ENCODE data around the gene LPCAT3.
"Not testable (repeated sequence)": the region's sequence is repeated elsewhere in the genome, so short reads cannot be mapped to it uniquely, and the experiment has no call there.

LPCAT3 gene, protein sequence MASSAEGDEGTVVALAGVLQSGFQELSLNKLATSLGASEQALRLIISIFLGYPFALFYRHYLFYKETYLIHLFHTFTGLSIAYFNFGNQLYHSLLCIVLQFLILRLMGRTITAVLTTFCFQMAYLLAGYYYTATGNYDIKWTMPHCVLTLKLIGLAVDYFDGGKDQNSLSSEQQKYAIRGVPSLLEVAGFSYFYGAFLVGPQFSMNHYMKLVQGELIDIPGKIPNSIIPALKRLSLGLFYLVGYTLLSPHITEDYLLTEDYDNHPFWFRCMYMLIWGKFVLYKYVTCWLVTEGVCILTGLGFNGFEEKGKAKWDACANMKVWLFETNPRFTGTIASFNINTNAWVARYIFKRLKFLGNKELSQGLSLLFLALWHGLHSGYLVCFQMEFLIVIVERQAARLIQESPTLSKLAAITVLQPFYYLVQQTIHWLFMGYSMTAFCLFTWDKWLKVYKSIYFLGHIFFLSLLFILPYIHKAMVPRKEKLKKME

DNA sequence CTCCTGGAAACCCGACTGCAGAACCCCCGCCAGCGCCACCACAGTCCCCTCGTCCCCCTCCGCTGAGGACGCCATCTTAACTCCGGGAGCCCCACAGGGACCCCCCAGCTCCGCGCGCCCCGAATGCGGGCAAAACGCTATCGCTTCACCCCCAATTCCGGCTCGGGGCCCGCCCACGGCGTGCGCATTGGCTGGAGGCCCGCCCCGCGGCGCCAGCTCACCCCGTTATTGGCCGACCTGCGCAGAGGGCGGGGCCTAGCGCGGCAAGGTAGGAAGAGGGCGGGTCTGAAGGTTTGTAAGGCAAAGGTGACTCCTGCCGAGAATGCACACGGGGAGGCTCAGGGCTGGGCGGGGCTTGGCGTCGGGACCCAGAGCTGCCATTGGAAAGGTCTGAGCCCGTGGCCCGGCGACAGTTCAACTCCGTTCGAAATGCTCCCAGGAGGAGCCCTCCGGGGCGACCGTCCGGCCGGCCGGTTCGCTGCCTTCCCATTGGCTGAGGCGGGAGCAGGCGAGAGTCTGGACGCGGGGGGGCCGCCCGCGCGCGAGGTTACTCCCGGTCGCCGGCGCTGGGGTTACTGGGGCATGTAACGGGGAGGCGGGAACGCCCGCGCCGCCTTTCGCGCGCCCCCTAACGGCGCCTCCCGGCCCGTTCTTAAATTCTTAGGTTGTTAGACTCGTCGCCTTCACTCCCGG lies at the start of gene LPCAT3:
Gene LPCAT3, minus strand, starts transcription at position 127 of the 693 bp plus-strand sequence. Its CDS starts 52 bp downstream, at position 75.
- peak; percentile 95 for DNase-seq

DNA sequence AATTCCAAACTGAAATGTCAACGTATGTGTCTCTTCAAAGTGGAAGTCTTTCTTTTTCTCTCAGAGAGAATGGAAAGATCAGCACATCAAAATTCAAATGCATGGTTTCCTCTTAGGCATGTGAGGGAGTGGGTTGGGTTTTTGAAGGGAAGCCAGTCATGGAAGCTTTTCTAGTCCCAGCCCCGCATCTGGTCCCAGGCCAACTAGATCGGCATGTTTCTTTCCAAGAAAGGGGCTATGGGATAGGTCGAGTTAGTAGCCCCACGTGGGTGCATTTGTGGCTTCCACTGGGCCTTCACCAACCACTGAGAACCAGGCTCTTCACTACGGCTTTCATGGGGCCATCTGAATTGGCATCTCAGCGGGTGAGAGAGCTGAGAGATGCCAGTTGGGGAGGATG lies 48.8 kb upstream of the LPCAT3 start:
- no peak for DNase-seq

DNA sequence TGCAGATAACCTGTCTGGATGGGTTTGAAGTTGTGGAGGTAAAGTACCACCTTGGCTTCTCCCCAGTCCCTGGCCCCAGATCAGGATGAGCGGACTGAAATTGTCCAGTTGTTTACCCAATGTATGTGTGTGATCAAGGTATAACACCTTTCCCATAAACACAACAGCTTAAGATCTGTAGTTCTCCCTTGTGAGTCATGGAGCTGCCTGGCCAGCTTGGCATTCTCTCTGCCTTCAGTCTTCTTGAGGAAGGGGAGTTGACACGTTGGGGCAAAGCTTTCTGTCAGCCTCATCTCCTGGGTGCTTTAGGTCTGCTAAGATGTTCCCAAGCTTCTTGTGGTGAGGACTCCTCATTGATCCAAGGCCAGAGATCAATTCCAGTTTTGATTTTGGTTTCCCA lies 48.3 kb upstream of the LPCAT3 start:
- no peak for DNase-seq

DNA sequence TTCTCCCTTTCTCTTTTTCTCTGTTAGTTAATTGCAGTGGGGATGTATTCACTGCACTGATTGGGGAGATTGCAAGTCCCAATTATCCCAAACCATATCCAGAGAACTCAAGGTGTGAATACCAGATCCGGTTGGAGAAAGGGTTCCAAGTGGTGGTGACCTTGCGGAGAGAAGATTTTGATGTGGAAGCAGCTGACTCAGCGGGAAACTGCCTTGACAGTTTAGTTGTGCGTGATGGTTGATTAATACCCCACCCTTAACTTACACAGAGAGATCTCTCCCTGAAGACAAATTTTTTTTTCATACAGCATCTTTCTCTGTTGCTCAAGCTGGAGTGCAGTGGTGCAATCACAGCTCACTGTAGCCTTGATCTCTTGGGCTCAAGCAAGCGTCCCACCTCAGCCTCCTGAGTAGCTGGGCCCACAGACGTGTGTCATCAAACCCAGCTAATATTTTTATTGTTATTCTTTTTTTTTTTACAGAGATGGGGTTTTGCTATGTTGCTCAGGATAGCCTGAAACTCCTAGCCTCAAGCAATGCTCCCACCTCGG lies 46.9 kb upstream of the LPCAT3 start:
- DNase-seq: no peak

DNA sequence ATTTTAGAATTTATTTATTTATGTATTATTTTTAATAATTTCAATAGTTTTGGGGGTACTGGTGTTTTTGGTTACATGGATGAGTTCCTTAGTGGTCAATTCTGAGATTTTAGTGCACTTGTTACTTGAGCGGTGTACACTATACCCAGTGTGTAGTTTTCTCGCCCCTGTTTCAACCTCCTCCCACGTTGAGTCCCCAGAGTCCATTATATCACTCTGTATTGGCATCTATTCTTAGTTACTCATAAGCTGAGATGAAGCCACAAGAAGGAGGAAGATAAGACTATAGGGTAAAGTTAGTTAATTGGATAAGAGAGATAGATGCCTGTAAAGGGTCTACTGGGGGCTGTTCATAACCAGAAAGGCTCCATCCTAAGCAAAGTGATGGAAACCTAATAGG lies 46.2 kb upstream of the LPCAT3 start:
- no peak for DNase-seq

DNA sequence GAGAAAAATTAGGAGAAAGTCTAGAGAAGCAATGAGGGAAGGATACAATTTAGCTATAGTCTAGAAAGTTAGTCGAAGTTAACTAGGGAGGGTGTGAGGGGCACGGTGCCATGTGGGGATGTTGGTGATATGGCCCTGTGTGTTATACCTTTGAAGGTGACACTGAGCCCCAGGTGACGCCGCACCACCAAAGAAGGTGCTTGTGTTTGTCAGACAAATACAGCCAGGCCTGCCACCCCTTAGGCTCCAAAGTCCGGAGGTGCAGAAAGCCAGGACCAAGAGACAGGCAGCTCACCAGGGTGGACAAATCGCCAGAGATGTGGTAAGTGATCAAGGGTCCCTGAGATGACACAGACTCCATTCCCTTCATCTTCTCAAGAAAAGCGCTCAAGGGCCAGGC lies 43.3 kb upstream of the LPCAT3 start:
- DNase-seq: no peak

DNA sequence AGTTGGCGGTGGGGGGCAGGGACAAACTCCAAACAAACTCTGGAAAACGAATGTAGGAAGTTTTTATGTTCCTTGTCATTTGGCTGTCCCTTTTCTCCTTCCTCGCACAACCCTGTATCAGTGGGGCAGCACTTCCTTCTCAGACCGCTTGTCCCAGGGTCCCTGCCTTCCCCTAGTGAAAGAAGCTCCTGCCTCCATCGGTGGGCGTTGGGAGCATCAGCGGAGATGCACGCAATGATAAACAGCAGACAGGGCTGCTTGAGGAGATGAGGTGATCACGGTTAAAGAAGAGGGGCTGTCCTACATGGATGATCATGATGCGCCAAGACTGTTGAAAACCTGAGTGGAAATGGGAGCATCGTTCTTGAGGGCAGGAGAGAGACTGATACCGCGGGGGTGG lies 42.9 kb upstream of the LPCAT3 start:
- no peak for DNase-seq

DNA sequence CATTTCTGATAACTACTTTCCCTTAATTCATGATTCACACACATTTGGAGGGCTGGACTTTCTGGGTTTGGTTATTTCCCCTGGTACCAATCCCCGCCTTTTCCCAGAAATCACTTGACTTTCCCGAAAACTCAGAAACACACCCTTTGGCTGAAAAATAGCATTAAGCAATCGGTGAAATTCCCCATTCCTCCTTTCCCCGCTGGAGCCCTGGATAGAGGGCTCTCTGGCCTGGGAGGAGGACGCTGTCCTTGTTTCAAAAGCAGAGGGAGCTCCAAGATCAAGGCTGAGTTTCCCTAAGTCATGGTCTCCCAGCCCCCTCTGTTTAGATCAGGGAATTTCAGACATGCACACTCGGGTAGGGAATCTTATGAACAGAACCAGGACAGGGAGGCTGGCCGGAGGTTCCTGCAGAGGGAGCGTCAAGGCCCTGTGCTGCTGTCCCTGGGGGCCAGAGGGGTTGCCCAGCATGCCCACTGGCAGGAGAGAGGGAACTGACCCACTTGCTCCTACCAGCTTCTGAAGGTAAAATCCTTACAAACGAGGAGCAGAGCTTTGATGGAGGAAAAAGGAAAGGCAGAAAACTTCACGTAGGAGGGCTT lies 42.2 kb upstream of the LPCAT3 start, which contains the start of gene C1S:
Gene C1S, plus strand, starts transcription at position 366 of the 602 bp plus-strand sequence. CDS start 1,195 bp downstream, outside the sequence.
- DNase-seq: peak; percentile 87

DNA sequence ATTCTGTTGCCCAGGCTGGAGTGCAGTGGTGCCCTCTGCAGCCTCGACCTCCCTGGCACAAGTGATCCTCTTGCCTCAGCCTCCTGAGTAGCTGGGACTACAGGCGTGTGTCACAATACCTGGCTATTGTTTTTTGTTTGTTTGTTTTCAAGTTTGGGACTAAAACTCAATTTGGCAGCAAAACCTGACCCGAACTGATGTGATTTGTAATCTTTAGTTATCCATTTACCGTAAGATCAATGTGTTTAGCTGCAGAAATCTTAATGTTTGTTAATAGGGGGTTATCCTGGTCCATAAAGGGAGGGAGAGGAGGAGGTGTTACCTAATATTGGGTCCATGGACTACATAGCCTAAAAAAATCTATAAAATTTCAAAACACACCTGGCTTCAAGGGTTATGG lies 41.5 kb upstream of the LPCAT3 start:
- DNase-seq: no peak

DNA sequence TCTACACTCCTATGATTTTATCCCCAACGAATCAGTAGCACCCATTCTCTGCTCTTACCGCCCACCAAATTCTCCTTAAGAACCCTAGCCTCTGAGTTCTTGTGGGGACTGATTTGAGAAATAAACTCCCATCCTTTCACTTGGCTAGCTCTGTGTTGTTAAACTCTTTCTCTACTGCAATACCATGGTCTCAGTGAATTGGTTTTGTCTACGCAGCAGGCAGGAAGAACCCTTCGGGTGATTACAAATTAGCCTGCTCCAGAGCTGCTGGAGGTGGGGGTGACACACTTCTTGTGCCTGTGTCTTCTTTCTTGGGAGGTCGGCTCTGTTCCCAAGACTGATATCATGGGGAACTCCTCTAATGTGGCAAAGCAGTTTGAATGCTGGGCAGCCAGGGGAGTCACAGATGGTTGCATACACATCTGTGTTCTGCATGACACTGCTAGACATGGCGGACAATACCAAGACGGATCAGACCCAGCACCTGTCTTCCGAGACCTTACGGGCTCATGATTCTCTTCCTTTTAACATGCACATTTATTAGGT lies 40.6 kb upstream of the LPCAT3 start:
- DNase-seq: peak; percentile 70

DNA sequence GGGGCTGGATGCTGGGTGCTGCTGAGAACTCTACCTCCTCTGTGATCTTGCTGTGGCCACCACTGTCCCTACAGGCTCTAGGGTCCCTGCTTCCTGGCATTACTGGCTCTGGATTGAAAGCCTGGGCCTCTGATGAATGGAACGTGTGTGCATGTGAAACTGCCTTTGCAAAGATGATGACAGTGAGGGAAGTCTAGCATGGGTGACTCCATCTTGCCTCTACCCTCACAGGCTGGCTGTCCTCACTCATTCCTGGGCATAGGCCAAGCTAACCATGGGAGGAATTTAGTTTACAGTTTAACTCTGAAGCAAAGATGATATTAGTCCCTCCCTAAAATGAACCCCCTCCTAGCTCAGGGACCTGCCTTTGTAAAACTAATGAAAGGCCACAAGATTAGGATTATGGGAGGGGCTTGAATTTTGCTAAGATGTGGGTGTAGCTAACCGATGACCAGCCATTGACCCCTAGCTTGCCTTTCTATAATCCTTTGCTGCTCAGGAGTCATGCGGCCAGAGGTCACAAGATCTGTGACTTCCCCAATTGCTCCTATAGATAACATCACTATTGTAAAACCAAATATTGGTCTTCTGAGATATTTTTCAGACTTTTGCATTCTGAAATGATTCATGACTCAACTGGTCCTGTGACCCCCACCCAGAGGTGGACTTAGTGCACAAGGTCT lies 40.0 kb upstream of the LPCAT3 start:
- peak; percentile 91 for DNase-seq

DNA sequence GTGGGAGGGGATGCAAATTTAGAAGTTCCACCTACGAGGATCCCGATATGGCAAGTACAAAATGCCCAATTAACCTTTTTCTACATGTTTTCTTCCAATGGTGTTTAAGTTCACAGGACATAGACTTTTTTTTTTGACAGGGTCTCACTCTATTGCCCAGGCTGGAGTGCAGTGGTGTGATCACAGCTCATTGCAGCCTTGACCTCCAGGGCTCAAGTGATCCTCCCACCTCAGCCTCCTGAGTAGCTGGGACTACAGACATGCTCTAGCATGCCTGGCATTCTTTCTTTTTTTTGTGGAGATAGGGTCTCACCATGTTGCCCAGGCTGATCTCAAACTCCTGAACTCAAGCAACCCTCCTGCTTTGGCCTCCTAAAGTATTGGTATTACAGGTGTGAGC lies 37.5 kb upstream of the LPCAT3 start:
- not testable (repeated sequence) for DNase-seq

DNA sequence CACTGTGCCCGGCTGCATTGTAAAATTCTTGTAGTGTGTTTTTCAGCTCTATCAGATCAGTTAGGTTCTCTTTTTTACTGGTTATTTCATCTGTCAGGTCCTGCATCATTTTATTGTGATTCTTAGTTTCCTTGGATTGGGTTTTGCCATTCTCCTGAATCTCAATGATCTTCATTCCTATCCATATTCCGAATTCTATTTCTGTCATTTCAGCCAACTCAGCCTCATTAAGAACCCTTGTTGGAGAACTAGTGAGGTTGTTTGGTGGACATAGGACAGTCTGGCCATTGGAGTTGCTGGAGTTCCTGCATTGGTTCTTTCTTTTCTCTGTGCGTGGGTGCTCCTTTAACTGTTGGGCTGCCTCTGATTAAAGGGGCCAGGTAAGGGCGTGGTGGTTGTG lies 36.6 kb upstream of the LPCAT3 start:
- DNase-seq: no peak

DNA sequence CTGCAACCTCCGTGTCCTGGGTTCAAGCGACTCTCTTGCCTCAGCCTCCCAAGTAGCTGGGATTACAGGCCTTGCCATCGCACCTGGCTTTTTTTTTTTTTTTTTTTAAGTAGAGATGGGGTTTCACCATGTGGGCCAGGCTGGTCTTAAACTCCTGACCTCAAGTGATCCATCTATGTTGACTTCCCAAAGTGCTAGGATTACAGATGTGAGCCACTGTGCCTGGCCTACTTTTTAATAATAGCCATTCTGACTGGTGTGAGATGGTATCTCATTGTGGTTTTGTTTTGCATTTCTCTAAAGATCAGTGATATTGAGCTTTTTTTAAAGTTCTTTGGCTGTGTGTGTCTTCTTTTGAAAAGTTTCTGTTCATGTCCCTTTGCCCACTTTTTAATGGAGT lies 31.7 kb upstream of the LPCAT3 start:
- DNase-seq: not testable (repeated sequence)

DNA sequence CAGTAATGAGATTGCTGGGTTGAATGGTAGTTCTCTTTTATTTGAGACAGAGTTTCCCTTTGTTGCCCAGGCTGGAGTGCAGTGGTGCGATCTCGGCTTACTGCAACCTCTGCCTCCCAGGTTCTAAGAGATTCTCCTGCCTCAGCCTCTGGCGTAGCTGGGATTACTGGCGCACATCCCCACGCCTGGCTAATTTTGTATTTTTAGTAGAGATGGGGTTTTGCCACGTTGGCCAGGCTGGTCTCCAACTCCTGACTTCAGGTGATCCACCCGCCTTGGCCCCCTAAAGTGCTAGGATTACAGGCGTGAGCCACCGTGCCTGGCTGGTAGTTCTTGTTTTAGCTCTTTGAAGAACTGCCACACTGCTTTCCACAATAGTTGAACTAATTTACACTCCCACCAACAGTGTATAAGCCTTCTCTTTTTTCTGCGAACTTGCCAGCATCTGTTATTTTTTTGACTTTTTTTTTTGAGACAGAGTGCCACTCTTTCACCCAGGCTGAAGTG lies 31.2 kb upstream of the LPCAT3 start:
- not testable (repeated sequence) for DNase-seq

DNA sequence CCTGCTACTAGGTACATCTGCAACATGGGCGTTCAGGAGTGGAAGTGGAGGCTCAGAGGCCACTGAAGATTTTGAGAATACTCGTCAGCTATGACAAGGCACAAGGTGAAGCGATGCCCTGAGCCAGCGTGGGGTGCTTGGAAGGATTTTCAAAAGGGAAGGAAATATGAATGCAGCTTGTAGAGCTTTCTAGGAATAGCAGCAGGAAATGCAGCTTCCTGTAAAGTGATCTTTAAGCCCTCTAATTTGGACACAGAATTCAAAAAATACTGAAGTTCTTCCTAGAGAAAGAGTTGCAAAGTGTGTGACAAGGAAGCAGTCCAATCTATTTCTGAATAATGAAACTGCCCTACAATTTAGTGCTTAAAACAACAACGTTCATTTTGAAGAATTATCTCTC lies 29.0 kb upstream of the LPCAT3 start:
- peak; percentile 13 for DNase-seq

DNA sequence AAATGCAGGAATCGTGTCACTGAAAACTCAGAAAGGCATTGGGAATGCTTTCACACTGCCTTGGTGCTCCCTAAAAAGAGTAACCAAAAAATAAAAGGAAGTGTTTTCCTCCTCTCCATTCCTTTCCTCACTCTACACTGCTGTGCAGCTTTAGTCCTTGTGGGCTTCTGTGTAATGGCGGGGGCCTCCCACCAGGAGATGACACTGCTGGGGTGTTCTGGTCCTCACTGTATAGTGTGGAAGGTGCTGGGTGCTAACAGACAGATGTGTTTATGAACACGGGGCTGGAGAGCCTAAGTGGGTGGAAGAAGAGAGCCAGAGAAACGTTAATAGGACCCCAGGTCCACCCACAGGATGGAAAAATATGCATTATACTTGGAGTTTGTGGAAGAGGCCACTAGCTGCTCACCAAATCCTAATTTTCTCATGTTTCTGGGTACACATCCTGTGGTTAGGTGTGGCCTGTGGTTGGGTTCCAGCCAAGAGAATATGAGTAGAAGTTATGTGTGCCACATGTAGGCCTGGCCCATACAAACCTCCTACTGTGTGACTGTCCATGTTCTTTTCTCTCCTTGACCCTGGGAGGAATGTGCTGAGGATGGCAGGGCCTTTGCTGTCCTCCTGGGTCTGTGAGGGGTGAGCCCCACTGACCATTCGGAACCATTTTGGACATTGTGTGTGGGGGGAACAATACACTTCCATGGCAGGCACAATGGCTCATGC lies 28.3 kb upstream of the LPCAT3 start:
- no peak for DNase-seq

DNA sequence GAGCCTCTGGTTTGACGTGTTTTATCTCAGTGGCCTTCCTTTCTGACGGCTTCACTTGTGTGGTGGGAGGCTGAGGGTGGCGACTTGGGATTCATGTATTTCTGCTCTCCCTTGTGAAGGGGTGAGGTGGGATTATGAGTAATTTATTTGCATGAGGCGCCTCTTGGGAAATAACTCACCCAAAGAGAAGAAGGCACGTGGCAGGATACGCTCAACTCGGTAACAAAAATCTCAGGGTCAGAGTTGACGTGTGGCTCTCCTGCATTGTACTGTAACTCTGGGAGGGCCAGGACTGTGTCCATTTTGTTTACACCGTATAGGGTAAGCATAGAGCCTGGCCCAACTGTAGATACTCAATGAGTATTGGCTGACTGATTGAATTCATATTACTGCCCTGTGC lies 27.6 kb upstream of the LPCAT3 start:
- no peak for DNase-seq

DNA sequence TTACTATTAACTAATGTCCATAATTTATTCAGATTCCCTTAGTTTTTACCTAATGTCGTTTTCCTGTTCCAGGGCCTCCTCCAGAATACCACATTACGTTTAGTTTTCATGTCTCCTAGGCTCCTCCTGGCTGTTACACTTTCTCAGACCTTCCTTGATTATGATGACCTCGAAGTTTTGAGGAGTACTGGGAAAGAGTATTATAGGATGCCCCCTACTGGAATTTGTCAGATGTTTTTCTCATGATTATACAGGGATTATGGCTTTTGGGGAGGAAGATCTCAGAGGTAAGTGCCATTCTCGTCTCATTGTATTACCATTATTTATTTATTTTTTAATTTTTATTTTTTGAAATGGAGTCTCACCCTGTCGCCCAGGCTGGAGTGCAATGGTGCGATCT lies 24.6 kb upstream of the LPCAT3 start:
- peak; percentile 65 for DNase-seq

DNA sequence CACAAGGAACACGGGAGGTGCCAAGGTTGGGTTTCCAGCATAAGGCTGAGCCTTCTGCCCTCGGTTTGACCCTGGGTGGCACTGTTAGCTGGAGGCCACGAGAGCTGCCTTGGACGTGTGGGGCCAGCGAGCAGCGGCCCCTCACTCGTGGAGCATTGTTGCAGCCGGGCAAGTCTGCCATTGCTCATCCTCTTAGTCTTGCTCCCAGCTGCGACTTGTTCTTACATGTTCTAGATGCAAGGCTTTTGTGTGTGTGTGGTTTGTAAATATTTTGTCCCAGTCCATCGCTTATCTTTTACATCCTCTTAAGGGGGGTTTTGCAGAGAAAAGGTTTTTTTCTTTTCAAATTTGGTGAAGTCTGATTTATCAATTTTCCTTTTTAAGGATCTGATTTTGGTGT lies 21.1 kb upstream of the LPCAT3 start:
- no peak for DNase-seq

DNA sequence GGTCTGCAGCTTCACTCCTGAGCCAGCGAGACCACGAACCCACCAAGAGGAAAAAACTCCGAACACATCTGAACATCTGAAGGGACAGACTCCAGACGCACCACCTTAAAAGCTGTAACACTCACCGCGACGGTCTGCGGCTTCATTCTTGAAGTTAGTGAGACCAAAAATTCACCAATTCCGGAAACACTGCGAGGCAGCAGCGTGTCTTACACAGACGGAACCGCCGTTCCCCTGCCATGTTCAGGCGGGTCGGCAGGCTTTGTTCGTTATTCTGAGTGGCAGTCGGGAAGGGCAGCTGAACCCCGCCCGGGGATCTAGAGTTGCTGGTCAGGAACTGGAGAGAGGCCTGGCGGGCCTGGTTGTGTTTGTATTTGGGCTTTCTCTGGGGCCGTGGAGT lies 20.3 kb upstream of the LPCAT3 start:
- no peak for DNase-seq

DNA sequence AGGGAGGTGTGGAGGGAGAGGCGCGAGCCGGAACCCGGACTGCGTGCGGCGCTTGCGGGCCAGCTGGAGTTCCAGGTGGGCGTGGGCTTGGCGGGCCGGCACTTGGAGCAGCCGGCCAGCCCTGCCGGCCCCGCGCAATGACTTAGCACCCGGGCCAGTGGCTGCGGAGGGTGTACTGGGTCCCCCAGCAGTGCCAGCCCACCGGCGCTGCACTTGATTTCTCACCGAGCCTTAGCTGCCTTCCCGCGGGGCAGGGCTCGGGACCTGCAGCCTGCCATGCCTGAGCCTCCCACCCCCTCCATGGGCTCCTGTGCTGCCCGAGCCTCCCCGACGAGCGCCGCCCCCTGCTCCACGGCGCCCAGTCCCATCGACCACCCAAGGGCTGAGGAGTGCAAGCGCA lies 19.1 kb upstream of the LPCAT3 start:
- DNase-seq: not testable (repeated sequence)

All from inflammatory macrophage treated with lipopolysaccharide for 4 hours (primary cell).